ENCODE data around the gene RUBCN.

RUBCN gene

GRCh38 chr3:197736491-197737318 lies at the start of gene RUBCN:
Gene RUBCN (minus strand): TSS chr3:197736904. CDS start chr3:197736719, 185 bp downstream.
- DNase-seq = peak; percentile 99

- DNase-seq = no peak
These were observed 47.4 kb upstream of the RUBCN start for GRCh38 chr3:197784019-197784585.

- DNase-seq = no peak
These were observed 45.5 kb upstream of the RUBCN start for GRCh38 chr3:197782230-197782629.

GRCh38 chr3:197775317-197775716 lies 38.6 kb upstream of the RUBCN start:
- no peak for DNase-seq

- no peak for DNase-seq
These were observed 25.1 kb upstream of the RUBCN start for GRCh38 chr3:197761784-197762183.

GRCh38 chr3:197758512-197758911 lies 21.8 kb upstream of the RUBCN start:
- DNase-seq = no peak

- DNase-seq = no peak
These were observed 20.0 kb upstream of the RUBCN start for GRCh38 chr3:197756704-197757103.

GRCh38 chr3:197753263-197753662 lies 16.6 kb upstream of the RUBCN start:
- no peak for DNase-seq

GRCh38 chr3:197752107-197752506 lies 15.4 kb upstream of the RUBCN start:
- no peak for DNase-seq

- peak; percentile 64 for DNase-seq
These were observed 14.4 kb upstream of the RUBCN start for GRCh38 chr3:197750858-197751737.

GRCh38 chr3:197750396-197750831 lies 13.7 kb upstream of the RUBCN start:
- DNase-seq = peak; percentile 68

- peak; percentile 94 for DNase-seq
These were observed 13.1 kb upstream of the RUBCN start, which contains the start of gene FYTTD1 for GRCh38 chr3:197749601-197750395. Gene FYTTD1 (plus strand): TSS chr3:197749883. CDS start chr3:197749972, 89 bp downstream.

- DNase-seq = peak; percentile 93
These were observed 12.6 kb upstream of the RUBCN start for GRCh38 chr3:197749315-197749600.

- DNase-seq = no peak
These were observed 12.1 kb upstream of the RUBCN start for GRCh38 chr3:197748597-197749314.

- no peak for DNase-seq
These were observed 10.1 kb upstream of the RUBCN start for GRCh38 chr3:197746801-197747237.

GRCh38 chr3:197746209-197746608 lies 9.5 kb upstream of the RUBCN start:
- DNase-seq = no peak

GRCh38 chr3:197742787-197743186 lies 6.1 kb upstream of the RUBCN start:
- no peak for DNase-seq

GRCh38 chr3:197737749-197738462 lies 1.2 kb upstream of the RUBCN start:
- DNase-seq = no peak

- no peak for DNase-seq
These were observed 580 bp upstream of the RUBCN start for GRCh38 chr3:197737319-197737649.

- peak; percentile 35 for DNase-seq
These were observed 654 bp downstream of the RUBCN start for GRCh38 chr3:197736010-197736490.

- no peak for DNase-seq
These were observed 1.9 kb downstream of the RUBCN start for GRCh38 chr3:197734667-197735318.
